Activated CD4-positive, alpha-beta T cell treated with anti-CD3 and anti-CD28 coated beads for 36 hours (primary cell): Measurements from ENCODE around the gene NPEPPS. TPM values are rescaled to one million over a fixed set of nuclear protein-coding genes. Genes with fewer than 3 reads are reported as not detected.
"Not testable (repeated sequence)": the region's sequence is repeated elsewhere in the genome, so short reads cannot be mapped to it uniquely, and the experiment has no call there.

Source experiments
- ATAC-seq: fragments of 200-7000 bp; cut with Tn5 transposase; one replicate; pipeline ENCODE4 v1.10.0; 2021; ENCODE audit warnings: mild to moderate bottlenecking, moderate library complexity
- CTCF ChIA-PET: fragments of 350-600 bp; sonication (Branson Sonifier 250); formaldehyde crosslinking; loops from one replicate; lab custom pipeline; 2021; ENCODE audit warnings: antibody characterized with exemption; lab: Charles Lee
- POLR2A ChIA-PET: fragments of 350-600 bp; sonication (Branson Sonifier 250); formaldehyde crosslinking; loops from one replicate; lab custom pipeline; 2021; ENCODE audit warnings: antibody characterized with exemption, inconsistent platforms; lab: Charles Lee
- DNase-seq: peaks from one replicate; pipeline ENCODE4 v3.0.0-alpha.2; 2020
- H3K27ac Mint-ChIP-seq: one replicate; pipeline ENCODE4 v1.8.0; 2021; ENCODE audit warnings: mixed read lengths
- H3K27me3 Mint-ChIP-seq: one replicate; pipeline ENCODE4 v1.8.0; 2021; ENCODE audit warnings: mixed read lengths
- H3K36me3 Mint-ChIP-seq: one replicate; pipeline ENCODE4 v1.8.0; 2021; ENCODE audit warnings: low read depth, mixed read lengths
- H3K4me1 Mint-ChIP-seq: one replicate; pipeline ENCODE4 v1.8.0; 2021; ENCODE audit warnings: mixed read lengths
- H3K4me3 Mint-ChIP-seq: one replicate; pipeline ENCODE4 v1.8.0; 2021; ENCODE audit warnings: mild to moderate bottlenecking, moderate library complexity, mixed read lengths
- H3K9me3 Mint-ChIP-seq: one replicate; pipeline ENCODE4 v1.8.0; 2021; ENCODE audit warnings: low read depth, mixed read lengths
- intact Hi-C, 2 experiments: fragments of 100-400 bp; cut with DNase I in 1 of 2; cut with micrococcal nuclease in 1 of 2; formaldehyde crosslinking; loops; one replicate each; pipeline versions ENCODE4 v1.14.2 to v1.15.1; 2022 to 2024; cut with DNase I, micrococcal nuclease
- total RNA-seq, 2 experiments: library from RNA; stranded (reverse); gene quantifications; one replicate each; pipeline ENCODE4 v1.2.3, GENCODE V29; 2021

The NPEPPS gene, protein sequence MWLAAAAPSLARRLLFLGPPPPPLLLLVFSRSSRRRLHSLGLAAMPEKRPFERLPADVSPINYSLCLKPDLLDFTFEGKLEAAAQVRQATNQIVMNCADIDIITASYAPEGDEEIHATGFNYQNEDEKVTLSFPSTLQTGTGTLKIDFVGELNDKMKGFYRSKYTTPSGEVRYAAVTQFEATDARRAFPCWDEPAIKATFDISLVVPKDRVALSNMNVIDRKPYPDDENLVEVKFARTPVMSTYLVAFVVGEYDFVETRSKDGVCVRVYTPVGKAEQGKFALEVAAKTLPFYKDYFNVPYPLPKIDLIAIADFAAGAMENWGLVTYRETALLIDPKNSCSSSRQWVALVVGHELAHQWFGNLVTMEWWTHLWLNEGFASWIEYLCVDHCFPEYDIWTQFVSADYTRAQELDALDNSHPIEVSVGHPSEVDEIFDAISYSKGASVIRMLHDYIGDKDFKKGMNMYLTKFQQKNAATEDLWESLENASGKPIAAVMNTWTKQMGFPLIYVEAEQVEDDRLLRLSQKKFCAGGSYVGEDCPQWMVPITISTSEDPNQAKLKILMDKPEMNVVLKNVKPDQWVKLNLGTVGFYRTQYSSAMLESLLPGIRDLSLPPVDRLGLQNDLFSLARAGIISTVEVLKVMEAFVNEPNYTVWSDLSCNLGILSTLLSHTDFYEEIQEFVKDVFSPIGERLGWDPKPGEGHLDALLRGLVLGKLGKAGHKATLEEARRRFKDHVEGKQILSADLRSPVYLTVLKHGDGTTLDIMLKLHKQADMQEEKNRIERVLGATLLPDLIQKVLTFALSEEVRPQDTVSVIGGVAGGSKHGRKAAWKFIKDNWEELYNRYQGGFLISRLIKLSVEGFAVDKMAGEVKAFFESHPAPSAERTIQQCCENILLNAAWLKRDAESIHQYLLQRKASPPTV
- 100 to 1,000 TPM; 121 to 152 TPM for total RNA-seq

DNA sequence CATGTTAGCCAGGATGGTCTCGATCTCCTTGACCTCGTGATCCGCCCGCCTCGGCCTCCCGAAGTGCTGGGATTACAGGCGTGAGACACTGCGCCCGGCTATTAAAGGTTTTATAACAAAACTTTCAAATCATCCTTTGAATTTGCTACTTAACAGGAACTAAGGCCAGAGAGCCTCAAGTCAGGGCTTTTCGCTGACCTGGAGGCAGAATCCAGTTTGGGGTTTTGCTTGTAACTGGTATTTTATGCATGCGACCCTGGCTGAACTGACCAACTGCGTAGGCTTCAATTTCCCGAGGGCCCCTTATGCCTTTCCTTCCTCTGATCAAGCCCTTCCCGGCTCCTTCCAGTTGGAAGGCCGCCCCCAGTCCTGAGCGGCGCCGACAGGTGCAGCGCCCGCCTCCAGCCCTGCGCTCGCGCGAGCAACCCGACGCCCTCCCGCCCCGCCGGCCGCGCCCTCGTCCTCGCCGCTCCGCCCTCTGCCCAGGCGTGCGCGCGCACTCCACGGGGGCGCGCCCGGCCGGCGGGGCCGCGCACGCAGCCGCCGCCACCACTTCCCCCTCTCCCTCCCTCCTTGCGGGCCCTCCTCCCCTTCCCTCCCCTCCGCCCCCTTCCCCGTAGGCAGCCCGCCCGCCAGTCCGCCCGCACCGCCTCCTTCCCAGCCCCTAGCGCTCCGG, at the start of gene NPEPPS:
Gene NPEPPS, plus strand, starts transcription at position 552 of the 676 bp plus-strand sequence. CDS start 193 bp downstream, outside the sequence.
- H3K27me3 Mint-ChIP-seq, CTCF ChIA-PET, H3K36me3 Mint-ChIP-seq, H3K9me3 Mint-ChIP-seq, POLR2A ChIA-PET, H3K4me1 Mint-ChIP-seq: not testable (repeated sequence)
- Mint-ChIP-seq H3K4me3 (peak within 1 kb of the TSS; percentile 93), H3K27ac (peak within 1 kb of the TSS; percentile 88)
- peak; percentile 94 for DNase-seq
- intact Hi-C loops, result loop anchor here in 1 of 2 experiments (1.0 kb wide), 2 partner anchors 38 to 119 kb away; partner anchors contain the start of gene KPNB1
- peak; percentile 87 for ATAC-seq

- ATAC-seq, H3K9me3 Mint-ChIP-seq, CTCF ChIA-PET, H3K4me1 Mint-ChIP-seq, H3K36me3 Mint-ChIP-seq, DNase-seq, POLR2A ChIA-PET, H3K27me3 Mint-ChIP-seq: not testable (repeated sequence)
- intact Hi-C loops, result loop anchor here in 1 of 2 experiments (1.0 to 10.0 kb wide), 3 partner anchors 38 to 613 kb away; partner anchors contain the start of genes CBX1, KPNB1 and SNX11
- Mint-ChIP-seq H3K27ac (peak overlapping the region; percentile 90), H3K4me3 (peak overlapping the region; percentile 94)
Measured at GRCh38 chr17:47491841-47492212, 39.1 kb upstream of the NPEPPS start.

DNA sequence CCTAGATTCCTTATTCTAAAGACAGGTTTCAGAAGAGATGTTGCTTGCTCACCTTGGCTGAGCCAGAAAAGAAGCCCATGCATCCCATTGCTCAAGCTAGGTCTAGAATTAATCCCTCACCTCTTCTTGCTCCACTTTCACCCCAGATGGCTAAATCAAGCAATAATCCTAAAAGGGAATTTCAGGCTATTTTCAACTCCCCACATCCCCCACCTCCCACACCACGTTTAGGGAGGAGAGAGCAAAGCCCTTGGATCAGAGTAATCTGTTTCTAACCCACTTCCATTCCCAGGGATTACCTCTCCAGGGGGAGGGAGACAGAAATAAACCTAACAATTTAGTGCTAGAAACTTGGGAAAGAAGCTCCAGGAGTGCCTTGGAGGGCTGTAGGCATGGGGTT, 31.8 kb upstream of the NPEPPS start:
- CTCF ChIA-PET, H3K27ac Mint-ChIP-seq, H3K9me3 Mint-ChIP-seq, H3K27me3 Mint-ChIP-seq, POLR2A ChIA-PET, ATAC-seq, DNase-seq, H3K4me3 Mint-ChIP-seq, H3K36me3 Mint-ChIP-seq: not testable (repeated sequence)
- H3K4me1 Mint-ChIP-seq, result peaks cover 18% of the 10 kb centered on the region
- intact Hi-C loops, result loop anchor here in 1 of 2 experiments (10.0 kb wide), 1 partner anchor 606 kb away; the partner anchor contains the start of genes CBX1 and SNX11

DNA sequence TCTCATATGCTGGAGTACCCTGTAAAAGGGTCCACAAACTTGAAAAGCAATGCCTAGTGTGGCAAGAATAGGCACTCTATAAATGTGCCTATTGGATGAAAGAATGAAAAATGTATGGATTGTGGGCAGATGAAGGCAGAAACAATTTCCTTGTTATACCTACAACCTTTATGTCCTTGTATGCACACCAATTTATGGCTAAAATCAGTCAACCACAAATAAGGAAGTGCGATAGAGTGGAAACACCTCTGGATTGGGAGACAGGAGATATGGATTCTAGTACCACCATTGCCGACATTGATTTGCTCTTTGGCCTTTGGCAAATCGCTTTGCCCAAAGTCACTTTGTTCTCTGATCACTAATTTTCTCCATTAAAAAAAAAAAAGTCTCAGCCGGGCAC, 31.4 kb upstream of the NPEPPS start:
- H3K27ac Mint-ChIP-seq, H3K36me3 Mint-ChIP-seq, H3K4me3 Mint-ChIP-seq, ATAC-seq, DNase-seq, H3K9me3 Mint-ChIP-seq, POLR2A ChIA-PET, CTCF ChIA-PET, H3K27me3 Mint-ChIP-seq: not testable (repeated sequence)
- intact Hi-C loops, result loop anchor here in 1 of 2 experiments (10.0 kb wide), 1 partner anchor 605 kb away; the partner anchor contains the start of genes CBX1 and SNX11
- peaks cover 18% of the 10 kb centered on the region for H3K4me1 Mint-ChIP-seq

DNA sequence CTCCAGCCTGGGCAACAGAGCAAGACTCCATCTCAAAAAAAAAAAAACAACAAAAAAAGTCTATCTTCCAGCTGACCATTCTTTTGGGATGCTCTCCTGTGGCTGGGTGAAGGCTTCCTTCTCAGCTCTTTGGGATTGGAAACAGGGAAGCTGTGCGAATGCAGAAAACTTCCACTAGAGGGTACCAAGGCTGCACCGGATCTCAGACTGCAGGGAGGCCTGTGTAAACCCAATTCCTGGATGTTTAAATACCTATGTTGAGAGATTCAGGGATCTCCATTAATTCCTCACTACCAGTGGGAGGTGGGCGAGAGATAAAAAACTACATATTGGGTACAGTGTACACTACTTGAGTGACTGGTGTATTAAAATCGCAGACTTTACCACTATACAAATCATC, 30.3 kb upstream of the NPEPPS start:
- H3K4me3 Mint-ChIP-seq, DNase-seq, POLR2A ChIA-PET, H3K9me3 Mint-ChIP-seq, H3K27me3 Mint-ChIP-seq, ATAC-seq, H3K27ac Mint-ChIP-seq, H3K36me3 Mint-ChIP-seq: not testable (repeated sequence)
- CTCF ChIA-PET, result interaction anchor here (0.6 to 1.1 kb wide), 3 partner anchors 116 to 146 kb away, joined by 3 to 4 read pairs (median 3); no protein-coding TSS in a partner anchor
- intact Hi-C loops, result loop anchor here (1.0 to 5.0 kb wide), 2 partner anchors 116 to 117 kb away; no protein-coding TSS in a partner anchor
- H3K4me1 Mint-ChIP-seq, result peaks cover 18% of the 10 kb centered on the region

DNA sequence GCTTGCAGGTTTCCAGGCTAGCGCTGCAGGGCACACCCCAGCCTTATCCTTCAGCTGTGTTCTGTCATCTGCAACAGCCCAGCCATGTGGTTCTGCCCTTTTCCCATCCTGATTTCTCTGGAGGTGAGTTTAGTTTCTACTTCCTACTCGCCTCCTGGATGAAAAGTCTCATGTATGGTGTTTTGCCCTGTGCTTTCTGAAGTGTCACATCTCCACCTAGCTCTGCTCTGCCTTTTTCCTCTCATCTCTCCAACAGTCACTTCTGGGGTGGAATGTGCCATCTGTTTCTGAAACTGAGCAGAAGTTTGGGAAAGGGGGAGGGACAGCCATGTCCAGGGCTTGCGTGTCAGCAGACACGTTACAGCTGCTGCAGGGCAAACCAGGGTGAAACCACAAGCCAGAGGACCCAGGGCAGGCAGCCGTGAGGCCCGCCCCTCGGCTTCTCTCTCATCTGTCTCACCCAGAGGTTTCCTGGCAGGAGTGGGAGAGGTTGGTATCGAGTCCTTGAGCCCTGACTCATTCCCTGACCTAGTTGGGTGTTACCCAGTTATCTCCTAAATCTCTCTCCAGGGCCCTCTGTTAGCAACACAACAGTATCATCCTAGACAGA, 28.7 kb upstream of the NPEPPS start:
- ATAC-seq (peak; percentile 97), DNase-seq (peak; percentile 55)
- POLR2A ChIA-PET, result interaction anchor here (0.6 kb wide), 1 partner anchor 50 kb away, joined by 3 read pairs; no protein-coding TSS in a partner anchor
- H3K36me3 Mint-ChIP-seq, H3K9me3 Mint-ChIP-seq, H3K27me3 Mint-ChIP-seq, CTCF ChIA-PET: not testable (repeated sequence)
- Mint-ChIP-seq H3K4me1 (peaks cover 18% of the 10 kb centered on the region), H3K27ac (peak overlapping the region; percentile 86), H3K4me3 (peak overlapping the region; percentile 52)
- intact Hi-C loops, result loop anchor here in 1 of 2 experiments (5.0 kb wide), 1 partner anchor 115 kb away; no protein-coding TSS in a partner anchor

- H3K27me3 Mint-ChIP-seq, CTCF ChIA-PET, H3K36me3 Mint-ChIP-seq, DNase-seq, H3K9me3 Mint-ChIP-seq, POLR2A ChIA-PET, H3K4me3 Mint-ChIP-seq: not testable (repeated sequence)
- intact Hi-C loops, result loop anchor here in 1 of 2 experiments (5.0 kb wide), 1 partner anchor 114 kb away; no protein-coding TSS in a partner anchor
- peak; percentile 25 for ATAC-seq
- Mint-ChIP-seq H3K27ac (peak overlapping the region; percentile 49), H3K4me1 (peaks cover 18% of the 10 kb centered on the region)
Measured at GRCh38 chr17:47502776-47503455, 28.0 kb upstream of the NPEPPS start.

DNA sequence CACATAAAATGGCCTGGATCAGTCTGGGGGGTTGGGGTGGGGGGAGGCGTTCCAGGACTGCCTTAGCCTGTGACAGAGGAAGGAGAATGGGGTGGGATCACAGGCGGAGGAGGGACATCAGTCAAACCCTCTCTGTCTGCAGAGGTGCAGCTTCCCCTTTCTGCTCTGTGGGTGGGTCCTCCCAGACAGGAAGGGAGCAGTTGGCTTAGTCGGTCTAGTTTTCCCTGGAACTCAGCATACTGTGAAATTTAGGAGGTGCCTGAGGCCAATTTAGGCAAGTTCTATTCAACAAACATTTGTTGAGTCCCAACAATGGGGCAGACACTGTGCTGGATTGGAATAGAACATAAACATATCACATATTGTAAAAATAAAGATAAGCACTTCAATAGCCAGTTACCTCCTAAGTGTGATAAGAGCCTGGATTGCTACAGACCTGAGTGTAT, 19.2 kb upstream of the NPEPPS start:
- POLR2A ChIA-PET, H3K9me3 Mint-ChIP-seq, intact Hi-C loops, H3K4me3 Mint-ChIP-seq, H3K27ac Mint-ChIP-seq, H3K4me1 Mint-ChIP-seq, H3K36me3 Mint-ChIP-seq, H3K27me3 Mint-ChIP-seq, DNase-seq, ATAC-seq: not testable (repeated sequence)
- CTCF ChIA-PET, result interaction anchor here (0.6 kb wide), 1 partner anchor 359 kb away, joined by 3 read pairs; no protein-coding TSS in a partner anchor

- intact Hi-C loops, H3K4me1 Mint-ChIP-seq, H3K4me3 Mint-ChIP-seq, ATAC-seq, H3K36me3 Mint-ChIP-seq, CTCF ChIA-PET, DNase-seq, H3K9me3 Mint-ChIP-seq, H3K27ac Mint-ChIP-seq, POLR2A ChIA-PET, H3K27me3 Mint-ChIP-seq: not testable (repeated sequence)
Measured at GRCh38 chr17:47513301-47513700, 17.6 kb upstream of the NPEPPS start.

GRCh38 chr17:47518880-47519279, 12.0 kb upstream of the NPEPPS start:
- DNase-seq, H3K4me1 Mint-ChIP-seq, CTCF ChIA-PET, H3K9me3 Mint-ChIP-seq, intact Hi-C loops, H3K27me3 Mint-ChIP-seq, H3K27ac Mint-ChIP-seq, H3K4me3 Mint-ChIP-seq, POLR2A ChIA-PET, H3K36me3 Mint-ChIP-seq: not testable (repeated sequence)
- ATAC-seq, result peak; percentile 80
